ENCODE results near the gene CELF2.

Gene CELF2

DNA sequence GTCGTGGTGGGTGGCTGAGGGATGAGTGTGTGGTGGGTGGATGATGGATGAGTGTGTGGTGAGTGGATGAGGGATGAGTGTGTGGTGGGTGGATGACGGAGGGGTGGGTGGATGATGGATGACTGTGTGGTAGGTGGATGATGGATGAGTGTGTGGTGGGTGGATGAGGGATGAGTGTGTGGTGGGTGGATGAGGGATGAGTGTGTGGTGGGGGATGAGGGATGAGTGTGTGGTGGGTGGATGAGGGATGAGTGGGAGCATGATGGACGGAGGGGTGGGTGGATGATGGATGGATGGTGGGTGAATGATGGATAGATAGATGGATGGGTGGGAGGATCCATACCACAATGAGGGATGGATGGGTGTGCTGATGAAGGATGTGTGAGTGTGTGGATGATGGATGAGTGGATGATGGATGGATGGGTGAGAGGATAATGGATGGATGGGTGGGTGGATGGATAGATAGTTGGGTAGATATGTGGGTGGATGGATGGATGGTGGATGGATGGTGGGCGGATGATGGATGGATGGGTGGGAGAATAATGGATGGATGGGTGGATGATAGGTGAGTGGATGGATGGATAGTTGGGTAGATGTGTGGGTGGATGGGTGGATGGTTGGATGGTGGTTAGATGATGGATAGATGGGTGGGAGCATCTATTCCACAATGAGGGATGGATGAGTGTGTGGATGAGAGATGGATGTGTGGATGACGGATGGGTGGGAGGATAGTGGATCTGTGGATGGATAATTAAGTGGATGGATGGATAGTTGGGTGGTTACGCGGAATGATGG lies 266.8 kb downstream of the CELF2 start:
- no peak for DNase-seq

DNA sequence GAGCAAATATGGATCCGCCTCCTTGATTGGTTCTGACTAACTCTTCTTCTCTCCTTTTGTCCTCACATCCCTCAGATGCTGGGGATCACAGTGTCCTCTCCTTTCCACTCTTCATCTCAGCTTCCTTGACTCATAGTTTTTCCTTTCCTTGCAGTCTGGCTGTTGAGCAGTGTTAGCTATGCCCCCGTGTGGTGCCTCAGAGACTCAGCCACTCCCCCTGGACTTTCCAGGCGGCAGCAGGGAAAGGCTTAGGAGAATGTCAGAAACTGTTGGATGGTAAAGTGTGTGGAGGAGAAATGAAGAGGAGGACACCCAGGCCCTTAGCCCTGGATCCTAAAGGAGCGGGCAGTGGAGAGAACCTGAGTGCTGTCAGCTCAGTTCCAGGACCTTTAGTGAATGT lies 267.5 kb downstream of the CELF2 start:
- DNase-seq = no peak

GRCh38 chr10:11286261-11286852 lies 268.7 kb downstream of the CELF2 start:
- DNase-seq = no peak

GRCh38 chr10:11288302-11288701 lies 270.6 kb downstream of the CELF2 start:
- DNase-seq = no peak

GRCh38 chr10:11290156-11290890 lies 272.7 kb downstream of the CELF2 start:
- no peak for DNase-seq

DNA sequence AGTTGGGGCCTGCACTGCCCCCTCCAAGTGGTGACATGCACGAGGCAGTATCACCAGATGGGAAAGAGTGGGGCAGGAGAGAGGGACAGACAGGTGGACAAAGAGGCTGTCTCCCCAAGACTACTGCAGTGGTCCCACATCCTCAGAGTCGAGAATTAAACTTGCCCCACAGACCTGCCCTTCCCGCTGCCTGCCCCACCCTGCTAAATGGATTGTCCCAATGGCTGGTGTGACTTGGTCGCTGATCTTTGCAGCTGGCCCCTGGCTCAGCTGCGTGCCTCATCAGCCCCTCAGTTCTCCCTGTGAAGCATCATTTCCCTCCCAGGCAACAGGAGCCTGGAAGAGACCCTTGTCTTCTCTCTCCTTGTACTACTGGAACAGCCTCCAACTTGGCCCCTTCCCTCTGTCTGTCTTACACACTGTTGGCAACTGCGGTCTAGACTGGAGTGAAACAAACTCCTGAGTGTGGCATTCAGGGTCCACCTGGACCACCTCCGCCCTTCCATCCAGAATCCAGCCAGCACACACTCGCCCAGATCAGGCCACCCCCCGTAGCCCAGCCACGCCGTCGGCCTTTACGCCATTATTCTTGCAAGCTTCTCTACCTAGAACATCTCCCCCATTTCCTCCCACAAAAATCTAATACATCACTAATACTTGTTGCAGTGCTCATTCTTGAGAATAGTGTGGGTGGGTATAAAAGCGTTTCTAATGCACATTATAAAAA lies 275.1 kb downstream of the CELF2 start:
- no peak for DNase-seq

- DNase-seq = no peak
These were observed 275.7 kb downstream of the CELF2 start for GRCh38 chr10:11293332-11293731.

- no peak for DNase-seq
These were observed 277.3 kb downstream of the CELF2 start for GRCh38 chr10:11294831-11295450.

- no peak for DNase-seq
These were observed 277.8 kb downstream of the CELF2 start for GRCh38 chr10:11295492-11295891.

GRCh38 chr10:11297136-11297535 lies 279.5 kb downstream of the CELF2 start:
- DNase-seq = no peak

GRCh38 chr10:11298116-11298515 lies 280.4 kb downstream of the CELF2 start:
- DNase-seq = no peak

GRCh38 chr10:11299125-11299524 lies 281.5 kb downstream of the CELF2 start:
- no peak for DNase-seq

DNA sequence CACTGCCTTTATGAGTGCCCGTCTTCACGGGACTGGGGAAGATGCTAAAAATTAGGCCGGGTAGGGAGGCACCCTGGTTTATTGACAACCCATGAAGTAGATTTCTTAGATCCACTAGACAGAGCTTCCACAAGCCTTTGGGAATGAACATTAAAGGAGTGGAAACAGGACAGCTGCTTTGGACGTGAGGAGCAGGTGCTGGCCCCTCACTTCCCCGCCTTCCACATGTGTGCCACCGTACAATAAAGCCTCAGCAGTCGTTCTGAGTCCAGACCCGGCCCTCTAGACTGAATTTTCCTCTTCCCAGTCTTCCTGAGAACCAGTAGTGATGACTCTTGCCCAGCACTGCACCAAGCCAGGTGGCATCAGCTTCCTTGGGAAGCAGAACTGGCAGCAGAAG lies 282.4 kb downstream of the CELF2 start:
- DNase-seq = no peak

GRCh38 chr10:11300563-11300962 lies 282.9 kb downstream of the CELF2 start:
- DNase-seq = no peak

DNA sequence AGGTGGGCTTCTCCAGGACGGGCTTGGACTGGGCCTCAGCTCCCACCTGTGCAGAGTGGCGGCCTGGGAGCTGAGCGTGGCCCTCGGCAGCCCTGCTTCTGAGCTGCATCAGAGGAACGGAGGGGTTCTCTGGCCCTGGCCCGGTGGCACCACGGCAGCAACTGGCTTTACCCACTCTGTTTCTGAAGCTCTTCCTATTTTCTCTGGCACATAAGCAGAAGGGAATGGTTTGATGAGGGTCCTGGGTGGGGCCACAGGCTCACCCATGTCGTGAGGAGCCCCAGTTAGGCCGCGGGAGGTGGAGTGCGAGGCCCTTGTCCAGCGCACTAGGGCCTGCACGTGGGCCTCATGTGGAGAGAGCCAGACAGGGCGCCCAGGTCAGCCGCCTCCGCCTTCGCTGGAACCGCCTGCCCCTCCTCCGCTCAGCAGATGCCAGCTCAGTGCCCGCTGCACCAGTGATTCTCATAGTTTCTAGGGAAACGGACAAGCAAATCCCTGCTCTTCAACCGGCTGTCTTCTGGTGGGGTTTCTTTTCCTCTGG lies 284.0 kb downstream of the CELF2 start:
- DNase-seq = no peak

DNA sequence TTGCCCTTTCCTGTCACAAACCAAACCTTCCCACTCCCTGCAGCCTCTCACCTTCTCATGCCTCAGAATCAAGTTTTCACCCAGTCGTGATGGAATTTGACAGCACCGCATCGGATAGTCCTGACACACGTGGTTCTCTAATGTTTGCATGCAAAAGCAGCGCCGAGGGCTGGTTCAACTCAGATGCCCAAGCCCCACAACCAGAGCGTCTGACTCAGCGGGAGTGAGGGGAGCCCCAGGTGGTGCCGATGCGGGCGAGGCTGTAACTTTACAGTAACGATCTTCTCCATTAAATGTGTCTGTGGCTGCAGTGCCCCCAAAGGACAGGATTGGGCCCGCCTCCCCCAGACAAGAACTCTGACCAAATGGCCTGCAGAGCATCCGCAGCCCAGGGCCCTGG lies 284.5 kb downstream of the CELF2 start:
- DNase-seq = no peak

- no peak for DNase-seq
These were observed 285.9 kb downstream of the CELF2 start for GRCh38 chr10:11303361-11304170.

DNA sequence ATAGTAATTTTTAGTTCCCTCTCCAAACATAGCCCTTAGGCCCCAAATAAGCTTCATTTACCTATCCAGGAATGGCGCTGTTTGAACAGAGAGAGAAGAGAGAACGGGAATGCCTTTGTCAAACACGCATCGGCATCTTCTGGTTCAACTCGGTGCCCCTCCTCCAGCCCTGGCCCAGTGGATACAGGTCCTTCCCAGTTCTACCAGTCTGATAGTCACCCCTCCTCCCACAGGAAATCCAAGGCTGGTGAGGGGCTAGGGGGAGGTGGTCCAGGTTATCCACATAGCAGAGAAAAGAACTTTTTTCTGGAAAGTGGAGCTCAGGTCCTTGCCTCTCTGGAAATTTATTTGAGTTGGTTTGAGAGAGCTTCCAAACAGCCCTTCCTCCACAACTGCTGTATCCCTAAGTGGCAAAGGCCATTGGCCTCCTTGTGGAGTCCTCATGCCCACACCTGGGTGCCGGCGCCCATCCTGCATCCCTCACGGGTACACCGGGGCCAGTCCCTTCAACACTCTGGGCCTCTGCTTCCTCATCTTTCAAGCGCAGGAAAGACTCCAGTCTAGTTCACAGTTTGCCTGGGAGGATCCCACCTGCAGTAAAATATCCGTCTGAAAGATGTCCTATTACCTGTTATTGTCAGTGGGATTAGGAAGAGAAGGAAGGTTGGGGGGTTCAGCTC lies 287.4 kb downstream of the CELF2 start:
- no peak for DNase-seq

DNA sequence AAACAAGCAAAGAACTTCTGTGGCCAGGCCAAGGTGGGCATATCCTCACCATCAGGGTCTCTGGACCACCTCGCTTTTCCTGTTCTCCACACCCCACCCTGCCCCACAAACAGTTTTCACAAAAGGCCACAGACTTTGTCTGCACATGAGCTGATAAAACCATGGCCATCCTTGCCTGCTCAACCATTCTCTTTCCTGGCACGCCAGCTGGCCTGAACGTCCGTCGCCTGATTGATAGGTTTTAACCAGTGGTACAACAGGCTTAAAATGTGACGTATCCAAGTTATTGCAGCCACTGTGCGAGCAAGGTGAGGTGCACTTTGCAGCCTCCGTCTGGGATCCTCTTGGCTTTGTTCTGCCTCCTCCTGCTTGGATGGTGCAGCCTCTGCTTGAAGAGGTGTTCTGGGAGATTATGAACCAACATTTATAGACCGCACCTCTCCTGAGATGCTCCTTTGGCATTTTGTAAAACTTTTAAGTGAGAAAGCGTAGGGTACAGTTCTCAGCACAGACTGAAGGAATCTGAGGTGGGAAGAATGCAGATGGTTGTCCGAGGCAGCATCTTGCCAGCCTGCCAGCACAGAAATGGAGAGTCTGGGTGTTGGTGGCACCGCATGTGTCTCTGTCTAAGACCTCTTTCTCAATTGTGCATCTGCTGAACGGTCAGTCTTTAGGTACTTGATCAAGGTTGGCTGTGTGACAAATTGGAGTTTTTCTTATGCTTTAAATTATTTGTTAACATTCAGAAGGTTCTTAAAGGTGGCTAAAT lies 288.3 kb downstream of the CELF2 start:
- DNase-seq = no peak

- no peak for DNase-seq
These were observed 289.3 kb downstream of the CELF2 start for GRCh38 chr10:11307004-11307403.

All from CD4-positive, alpha-beta T cell treated with Interleukin-6 for 4 hours (primary cell).